Ovary (tissue), 3 donors: ENCODE results near the gene VSTM2A.
"Not testable (repeated sequence)": the region's sequence is repeated elsewhere in the genome, so short reads cannot be mapped to it uniquely, and the experiment has no call there.

Experiments used
- CTCF ChIP-seq, 3 donors: fragments of 450-650 bp in 2 of 3; fragments of 200-600 bp in 1 of 3; IDR thresholded peaks; one replicate each; pipeline versions ENCODE4 v1.5.1 to v1.8.0; 2016 to 2022; ENCODE audit warnings: antibody characterized with exemption in 3 of 3, mild to moderate bottlenecking in 1 of 3
- EP300 ChIP-seq: sonication (generic); formaldehyde crosslinking; IDR thresholded peaks from one replicate; pipeline ENCODE4 v1.6.1; 2017; ENCODE audit warnings: antibody characterized with exemption
- POLR2A ChIP-seq: fragments of 450-650 bp; IDR thresholded peaks from one replicate; pipeline ENCODE4 v1.6.1; 2017; ENCODE audit warnings: antibody characterized with exemption, mild to moderate bottlenecking, moderate library complexity
- donor health status: DM: no; HTN: no; CAD: no.

GRCh38 chr7:54504531-54504930, 37.6 kb upstream of the VSTM2A start:
- TF ChIP-seq CTCF (IDR thresholded peaks at IDR 0.05); EP300; POLR2A: not testable (repeated sequence)
